HG03175 (cell line): ENCODE measurements around the gene SUGT1.
"Not testable (repeated sequence)": the region's sequence is repeated elsewhere in the genome, so short reads cannot be mapped to it uniquely, and the experiment has no call there.

Experiments
- ATAC-seq: cut with Tn5 transposase; IDR thresholded peaks from one replicate; pipeline ENCODE4 v1.9.1; 2021; ENCODE audit warnings: mild to moderate bottlenecking, moderate library complexity; ENCODE audit not compliant: unreplicated experiment

SUGT1 gene

GRCh38 chr13:52665325-52665724 is 12.7 kb downstream of the SUGT1 start:
- ATAC-seq, result no peak

GRCh38 chr13:52669677-52670076 is 17.0 kb downstream of the SUGT1 start:
- no peak for ATAC-seq

GRCh38 chr13:52670726-52671125 is 18.1 kb downstream of the SUGT1 start:
- ATAC-seq, result no peak

- no peak for ATAC-seq
These were observed 20.8 kb downstream of the SUGT1 start for GRCh38 chr13:52673465-52673864.

GRCh38 chr13:52677823-52678222 is 25.2 kb downstream of the SUGT1 start:
- no peak for ATAC-seq

GRCh38 chr13:52685806-52686205 is 33.2 kb downstream of the SUGT1 start:
- not testable (repeated sequence) for ATAC-seq

GRCh38 chr13:52686376-52686775 is 33.7 kb downstream of the SUGT1 start:
- ATAC-seq, result no peak

- ATAC-seq, result no peak
These were observed 43.2 kb downstream of the SUGT1 start for GRCh38 chr13:52695856-52696255.

GRCh38 chr13:52696566-52696965 is 43.9 kb downstream of the SUGT1 start:
- ATAC-seq, result no peak

- ATAC-seq, result no peak
These were observed 49.3 kb downstream of the SUGT1 start for GRCh38 chr13:52701728-52702465.

- no peak for ATAC-seq
These were observed 50.8 kb downstream of the SUGT1 start for GRCh38 chr13:52703482-52703881.

- ATAC-seq, result no peak
These were observed 53.4 kb downstream of the SUGT1 start for GRCh38 chr13:52706081-52706480.

GRCh38 chr13:52707375-52707774 is 54.7 kb downstream of the SUGT1 start:
- ATAC-seq, result no peak

- ATAC-seq, result not testable (repeated sequence)
These were observed 55.6 kb downstream of the SUGT1 start for GRCh38 chr13:52708266-52708665.

- no peak for ATAC-seq
These were observed 58.6 kb downstream of the SUGT1 start for GRCh38 chr13:52711286-52711685.

- no peak for ATAC-seq
These were observed 59.7 kb downstream of the SUGT1 start for GRCh38 chr13:52712385-52712784.

GRCh38 chr13:52713894-52714293 is 61.3 kb downstream of the SUGT1 start:
- ATAC-seq, result no peak

GRCh38 chr13:52720904-52721303 is 68.3 kb downstream of the SUGT1 start:
- not testable (repeated sequence) for ATAC-seq

GRCh38 chr13:52721356-52721755 is 68.7 kb downstream of the SUGT1 start:
- not testable (repeated sequence) for ATAC-seq

GRCh38 chr13:52723181-52723580 is 70.5 kb downstream of the SUGT1 start:
- ATAC-seq, result no peak

GRCh38 chr13:52725302-52725701 is 72.7 kb downstream of the SUGT1 start:
- no peak for ATAC-seq

GRCh38 chr13:52726258-52726657 is 73.6 kb downstream of the SUGT1 start:
- no peak for ATAC-seq

- no peak for ATAC-seq
These were observed 81.5 kb downstream of the SUGT1 start for GRCh38 chr13:52734075-52734623.
